Measurements from ENCODE around the gene PCDHGB5. TPM values are rescaled to one million over a fixed set of nuclear protein-coding genes. Genes with fewer than 3 reads are reported as not detected.

PCDHGB5 gene
- total and polyA plus RNA-seq, 2 donors from 2014 or later: 0.82 to 12.3 TPM

DNA sequence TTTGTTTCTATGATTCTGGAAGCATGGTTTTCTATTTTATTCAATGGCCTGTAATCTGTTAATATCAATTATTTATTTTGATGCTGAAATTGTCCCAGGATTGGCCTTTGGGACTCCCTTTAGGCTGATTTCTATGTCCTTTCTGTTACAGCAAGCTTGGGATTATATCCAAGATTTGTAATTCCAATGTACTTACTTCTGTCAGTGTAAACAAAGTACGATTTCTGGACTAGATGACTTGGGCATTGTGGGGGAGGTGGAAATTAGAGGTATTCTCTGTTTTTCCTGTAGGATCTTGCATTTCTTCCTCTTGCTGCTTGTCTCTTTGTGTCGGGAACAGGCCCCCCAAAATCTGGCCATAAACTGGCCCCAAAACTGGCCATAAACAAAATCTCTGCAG is 36.3 kb downstream of the PCDHGB5 start:
- DNase-seq: no peak
- Histone ChIP-seq H3K27me3 (ENCODE audit: control insufficient read depth, insufficient read depth, low read length) (no peaks in the 10 kb centered on the region), H3K36me3 (ENCODE audit: control insufficient read depth in 2 of 3, insufficient read depth in 3 of 3, low read length in 3 of 3) (no peaks in the 10 kb centered on the region), H3K4me1 (ENCODE audit: control insufficient read depth in 2 of 3, insufficient read depth in 2 of 3, low read depth in 1 of 3, low read length in 3 of 3) (no peaks in the 10 kb centered on the region), H3K4me3 (ENCODE audit: low read length in 3 of 3) (no peak overlapping the region), H3K9ac (ENCODE audit: low read length in 3 of 3) (no peak overlapping the region), H3K9me3 (ENCODE audit: control insufficient read depth in 2 of 3, insufficient read depth in 1 of 3, low read length in 3 of 3) (peaks cover 2 to 48% (median 16%) of the 10 kb centered on the region in 3 donors), H3K27ac (ENCODE audit: low read depth in 2 of 2, low read length in 2 of 2) (no peak overlapping the region)
- TF ChIP-seq, protein P1, sequence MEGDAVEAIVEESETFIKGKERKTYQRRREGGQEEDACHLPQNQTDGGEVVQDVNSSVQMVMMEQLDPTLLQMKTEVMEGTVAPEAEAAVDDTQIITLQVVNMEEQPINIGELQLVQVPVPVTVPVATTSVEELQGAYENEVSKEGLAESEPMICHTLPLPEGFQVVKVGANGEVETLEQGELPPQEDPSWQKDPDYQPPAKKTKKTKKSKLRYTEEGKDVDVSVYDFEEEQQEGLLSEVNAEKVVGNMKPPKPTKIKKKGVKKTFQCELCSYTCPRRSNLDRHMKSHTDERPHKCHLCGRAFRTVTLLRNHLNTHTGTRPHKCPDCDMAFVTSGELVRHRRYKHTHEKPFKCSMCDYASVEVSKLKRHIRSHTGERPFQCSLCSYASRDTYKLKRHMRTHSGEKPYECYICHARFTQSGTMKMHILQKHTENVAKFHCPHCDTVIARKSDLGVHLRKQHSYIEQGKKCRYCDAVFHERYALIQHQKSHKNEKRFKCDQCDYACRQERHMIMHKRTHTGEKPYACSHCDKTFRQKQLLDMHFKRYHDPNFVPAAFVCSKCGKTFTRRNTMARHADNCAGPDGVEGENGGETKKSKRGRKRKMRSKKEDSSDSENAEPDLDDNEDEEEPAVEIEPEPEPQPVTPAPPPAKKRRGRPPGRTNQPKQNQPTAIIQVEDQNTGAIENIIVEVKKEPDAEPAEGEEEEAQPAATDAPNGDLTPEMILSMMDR (IDR thresholded peaks at IDR 0.05; ENCODE audit: borderline replicate concordance, extremely low read depth, insufficient read depth): no peak
- intact Hi-C loops (cut with DNase I): no loop called here
- no peak for FAIRE-seq

DNA sequence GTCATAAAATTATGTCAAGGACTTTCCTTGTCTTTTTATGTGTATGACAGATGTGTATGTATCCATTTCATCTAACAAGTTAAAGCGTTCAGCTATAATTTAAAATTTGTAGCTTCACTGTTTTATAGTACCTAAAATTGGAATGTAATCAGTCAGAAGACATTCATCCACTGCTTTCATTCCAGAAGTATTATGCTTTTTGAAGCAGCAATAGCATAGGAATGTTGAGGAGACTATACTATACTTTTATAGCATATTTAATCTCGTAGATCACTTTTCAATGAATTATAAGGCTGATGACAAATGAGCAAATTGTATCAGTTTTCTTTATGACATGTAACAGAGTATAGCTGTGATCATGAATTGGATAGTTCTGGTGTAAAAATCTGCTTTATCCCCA is 39.5 kb downstream of the PCDHGB5 start:
- H3K9me3 ChIP-seq (ENCODE audit: control insufficient read depth in 2 of 3, insufficient read depth in 1 of 3, low read length in 3 of 3): peaks cover 3 to 45% (median 10%) of the 10 kb centered on the region in 3 donors
- no peaks in the 10 kb centered on the region for H3K4me1 ChIP-seq (ENCODE audit: control insufficient read depth in 2 of 3, insufficient read depth in 2 of 3, low read depth in 1 of 3, low read length in 3 of 3)
- TF ChIP-seq, protein P1 (IDR thresholded peaks at IDR 0.05; ENCODE audit: borderline replicate concordance, extremely low read depth, insufficient read depth): no peak
- H3K4me3 ChIP-seq (ENCODE audit: low read length in 3 of 3): no peak overlapping the region
- FAIRE-seq: no peak
- no peak for DNase-seq
- intact Hi-C loops (cut with DNase I): no loop called here
- no peaks in the 10 kb centered on the region for H3K27me3 ChIP-seq (ENCODE audit: control insufficient read depth, insufficient read depth, low read length)
- no peak overlapping the region for H3K9ac ChIP-seq (ENCODE audit: low read length in 3 of 3)
- no peaks in the 10 kb centered on the region for H3K36me3 ChIP-seq (ENCODE audit: control insufficient read depth in 2 of 3, insufficient read depth in 3 of 3, low read length in 3 of 3)
- H3K27ac ChIP-seq (ENCODE audit: low read depth in 2 of 2, low read length in 2 of 2): no peak overlapping the region

GRCh38 chr5:141439411-141440141 is 41.8 kb downstream of the PCDHGB5 start:
- Histone ChIP-seq H3K4me1 (ENCODE audit: control insufficient read depth in 2 of 3, insufficient read depth in 2 of 3, low read depth in 1 of 3, low read length in 3 of 3) (no peaks in the 10 kb centered on the region), H3K27ac (ENCODE audit: low read depth in 2 of 2, low read length in 2 of 2) (no peak overlapping the region), H3K27me3 (ENCODE audit: control insufficient read depth, insufficient read depth, low read length) (no peaks in the 10 kb centered on the region), H3K9ac (ENCODE audit: low read length in 3 of 3) (no peak overlapping the region), H3K4me3 (ENCODE audit: low read length in 3 of 3) (no peak overlapping the region), H3K9me3 (ENCODE audit: control insufficient read depth in 2 of 3, insufficient read depth in 1 of 3, low read length in 3 of 3) (peaks cover 3 to 31% (median 11%) of the 10 kb centered on the region in 3 donors), H3K36me3 (ENCODE audit: control insufficient read depth in 2 of 3, insufficient read depth in 3 of 3, low read length in 3 of 3) (no peaks in the 10 kb centered on the region)
- DNase-seq (no peak), FAIRE-seq (no peak)
- intact Hi-C loops (cut with DNase I): no loop called here
- TF ChIP-seq, protein P1 (IDR thresholded peaks at IDR 0.05; ENCODE audit: borderline replicate concordance, extremely low read depth, insufficient read depth): no peak

Data from kidney (tissue), 14 donors.